Hematopoietic multipotent progenitor cell treated with erythropoietin and hydrocortisone succinate and interleukin-3 and kit ligand, for 6 days (in vitro differentiated cells): Measurements from ENCODE around the gene MYH14.
A peak's percentile ranks its signal among the peaks of the same experiment; 100 is the strongest.
"Not testable (repeated sequence)": the region's sequence is repeated elsewhere in the genome, so short reads cannot be mapped to it uniquely, and the experiment has no call there.

Experiments used
- DNase-seq: peaks from one replicate; pipeline ENCODE4 v3.0.0-alpha.2; 2015

Gene MYH14

GRCh38 chr19:50228153-50228552 lies 24.7 kb downstream of the MYH14 start:
- DNase-seq, result not testable (repeated sequence)

DNA sequence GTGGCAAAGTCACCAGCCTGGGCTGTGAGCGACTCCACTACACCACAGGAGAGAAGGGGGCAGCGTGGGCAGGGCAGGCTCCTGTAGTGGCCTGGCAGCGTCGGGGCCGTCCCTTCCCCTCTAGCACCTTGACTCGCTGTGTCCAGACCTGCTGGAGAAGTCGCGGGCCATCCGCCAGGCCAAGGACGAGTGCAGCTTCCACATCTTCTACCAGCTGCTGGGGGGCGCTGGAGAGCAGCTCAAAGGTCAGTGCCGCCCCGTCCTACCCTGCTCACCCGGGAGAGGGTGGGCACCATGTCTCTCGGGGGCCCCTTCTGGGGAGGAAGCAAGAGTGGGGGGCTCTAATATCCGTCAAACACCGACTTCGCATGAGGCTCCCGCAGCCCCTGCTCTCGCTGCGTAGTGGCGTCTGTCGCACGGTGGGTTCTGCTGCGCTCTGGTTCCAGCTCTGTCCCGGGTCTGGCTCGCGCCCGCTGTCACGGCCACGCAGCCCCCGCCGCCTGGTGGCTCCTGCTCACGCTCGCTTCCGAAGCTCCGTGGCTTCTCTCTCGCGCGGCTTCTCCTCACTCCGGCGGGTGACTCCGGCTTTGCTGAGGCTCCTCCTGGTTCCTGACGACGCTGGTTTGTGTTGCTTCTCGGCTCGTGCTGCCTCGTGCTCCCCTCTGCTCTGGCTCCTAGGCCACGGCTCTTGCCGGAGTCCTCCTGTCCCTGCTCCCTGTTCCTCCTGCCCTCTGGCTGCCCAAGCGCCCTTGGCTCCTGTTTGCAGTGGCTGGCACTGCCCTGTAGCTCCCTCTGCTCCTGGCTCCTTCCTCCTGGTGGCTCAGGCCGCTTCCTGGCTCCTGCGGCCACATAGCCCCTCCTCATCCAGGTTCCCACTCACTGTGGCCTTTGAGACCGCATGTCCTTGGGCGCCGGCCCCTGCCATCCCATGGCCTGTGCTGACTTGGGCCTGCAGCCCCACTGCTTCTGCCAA lies 27.2 kb downstream of the MYH14 start:
- DNase-seq, result no peak

DNA sequence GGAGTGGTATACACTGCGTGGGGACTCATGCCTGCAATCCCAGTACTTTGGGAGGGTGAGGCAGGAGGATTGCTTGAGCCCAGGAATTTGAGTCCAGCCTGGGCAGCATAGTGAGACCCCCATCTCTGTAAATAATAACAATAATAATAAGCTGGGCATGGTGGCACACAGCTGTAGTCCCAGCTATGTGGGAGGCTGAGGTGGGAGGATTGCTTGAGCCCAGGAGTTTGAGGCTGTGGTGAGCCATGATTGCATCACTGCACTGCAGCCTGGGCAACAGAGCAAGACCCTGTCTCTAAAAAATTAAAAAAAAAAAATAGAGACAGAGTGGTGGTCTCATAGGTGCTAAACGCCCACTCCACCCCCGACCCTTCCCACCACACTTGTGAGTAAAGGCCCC lies 28.0 kb downstream of the MYH14 start:
- DNase-seq, result not testable (repeated sequence)

- DNase-seq, result no peak
These were observed 28.4 kb downstream of the MYH14 start for GRCh38 chr19:50231821-50232220.

DNA sequence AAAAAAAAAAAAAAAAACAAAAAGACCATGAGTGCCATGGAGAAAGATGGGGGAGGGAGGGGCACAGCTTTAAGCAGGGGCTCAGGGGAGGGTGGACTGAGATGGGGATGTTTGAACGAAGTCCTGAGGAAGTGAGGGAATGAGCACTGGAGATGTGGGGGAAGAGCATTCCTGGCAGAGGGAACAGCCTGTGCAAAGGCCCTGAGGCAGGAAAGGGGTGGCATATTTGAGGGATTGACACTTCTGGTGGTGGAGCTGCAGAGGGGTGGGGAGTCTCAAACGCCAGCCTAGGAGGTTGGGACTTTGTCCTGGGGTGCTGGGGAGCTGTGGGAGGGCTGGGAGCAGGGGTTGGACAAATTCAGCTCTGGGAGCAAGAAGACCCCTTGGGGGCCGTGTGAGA lies 29.2 kb downstream of the MYH14 start:
- DNase-seq, result no peak

DNA sequence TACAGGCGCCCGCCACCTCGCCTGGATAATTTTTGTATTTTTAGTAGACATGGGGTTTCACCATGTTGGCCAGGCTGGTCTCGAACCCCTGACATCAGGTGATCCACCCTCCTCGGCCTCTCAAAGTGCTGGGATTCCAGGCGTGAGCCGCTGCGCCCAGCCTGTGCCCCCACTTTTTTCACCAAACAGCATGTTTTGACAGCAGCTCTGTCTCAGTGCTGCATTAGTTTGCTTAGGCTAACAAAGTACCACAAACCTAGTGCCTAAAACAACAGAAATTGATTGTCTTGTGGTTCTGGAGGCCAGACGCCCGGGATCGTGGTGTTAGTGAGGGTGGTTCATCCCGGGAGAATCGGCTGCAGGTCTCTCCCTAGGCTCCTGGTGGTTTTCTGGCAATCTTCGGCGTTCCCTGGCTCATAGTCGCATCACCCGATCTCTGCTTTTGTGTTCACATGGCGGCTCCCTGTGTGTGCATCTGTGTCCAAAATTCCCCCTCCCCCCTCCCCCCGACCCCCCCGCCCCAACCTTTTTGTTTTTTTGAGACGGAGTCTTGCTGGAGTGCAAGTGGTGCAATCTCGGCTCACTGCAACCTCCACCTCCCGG lies 30.0 kb downstream of the MYH14 start:
- no peak for DNase-seq

DNA sequence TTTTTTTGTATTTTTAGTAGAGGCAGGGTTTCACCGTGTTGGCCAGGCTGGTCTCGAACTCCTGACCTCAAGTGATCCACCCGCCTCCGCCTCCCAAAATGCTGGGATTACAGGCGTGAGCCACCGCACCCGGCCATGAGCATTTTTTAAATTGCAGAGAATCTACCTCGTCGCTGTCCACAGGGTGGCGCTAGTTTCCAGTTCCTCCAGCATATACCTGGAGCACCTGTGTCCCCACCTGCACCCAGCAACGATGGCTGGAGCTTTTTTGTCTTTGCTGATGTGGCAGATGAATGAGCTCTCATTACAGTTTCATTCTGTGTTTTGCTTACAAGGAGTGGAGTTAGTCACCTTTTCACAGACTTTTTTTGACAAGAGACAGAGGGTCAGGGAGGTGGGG lies 34.1 kb downstream of the MYH14 start:
- DNase-seq, result not testable (repeated sequence)

DNA sequence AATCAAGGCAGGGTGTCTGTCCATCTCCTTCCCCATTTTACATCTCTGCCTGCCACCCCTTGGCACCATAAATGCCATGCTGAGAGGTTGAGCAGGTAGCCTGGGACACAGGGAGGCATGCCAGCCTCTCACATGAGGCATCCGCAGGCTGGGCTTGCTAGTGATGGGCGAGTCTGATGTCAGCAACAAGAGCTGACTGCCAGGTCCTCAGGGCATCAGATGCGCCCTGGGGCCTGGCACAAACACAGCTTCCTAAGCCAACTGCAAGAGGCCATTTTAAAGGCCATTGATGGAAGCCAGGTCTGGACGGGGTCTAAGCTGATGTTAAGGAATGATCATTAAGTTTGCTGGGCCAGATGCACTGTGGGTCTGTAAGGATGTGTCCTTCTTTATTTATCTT lies 34.6 kb downstream of the MYH14 start:
- DNase-seq, result no peak

GRCh38 chr19:50239921-50240590 lies 36.6 kb downstream of the MYH14 start:
- no peak for DNase-seq

- no peak for DNase-seq
These were observed 39.2 kb downstream of the MYH14 start for GRCh38 chr19:50242581-50242980.

DNA sequence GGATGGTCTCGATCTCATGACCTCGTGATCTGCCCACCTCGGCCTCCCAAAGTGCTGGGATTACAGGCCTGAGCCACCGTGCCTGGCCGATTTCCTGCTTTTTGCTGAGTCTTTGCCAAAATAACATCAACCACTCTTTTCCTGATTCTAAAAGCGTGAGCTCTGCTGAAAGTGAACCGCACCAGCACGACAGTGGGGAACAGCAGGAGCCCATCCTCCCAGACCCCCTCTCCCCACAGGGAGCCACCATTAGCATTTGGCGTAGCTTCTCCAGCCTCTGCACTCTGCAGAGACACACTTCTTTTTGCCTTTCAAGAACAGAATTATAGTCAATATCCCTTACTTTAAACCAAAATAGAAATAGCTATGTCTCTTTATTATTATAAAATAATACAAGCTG lies 41.3 kb downstream of the MYH14 start:
- DNase-seq, result no peak

DNA sequence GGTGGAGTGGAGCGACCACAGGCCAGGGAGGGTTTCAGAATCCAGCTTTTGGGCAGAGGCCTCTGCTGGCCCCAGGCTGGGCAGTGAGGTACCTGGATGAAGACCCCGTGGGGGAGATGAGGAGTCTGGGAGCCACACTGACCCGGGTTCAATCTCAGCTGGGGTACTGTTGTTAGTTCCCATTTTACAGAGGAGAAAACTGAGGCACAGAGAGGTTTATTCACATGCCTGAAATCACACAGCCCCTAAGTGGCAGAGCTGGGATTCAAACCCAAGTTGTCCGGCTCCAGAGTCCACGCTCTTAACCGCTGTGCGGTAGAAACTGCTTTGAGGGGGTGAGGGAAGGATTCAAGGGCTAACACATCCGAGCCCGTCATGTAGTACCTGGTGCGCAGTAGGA lies 45.0 kb downstream of the MYH14 start:
- DNase-seq, result no peak

GRCh38 chr19:50248826-50249225 lies 45.4 kb downstream of the MYH14 start:
- no peak for DNase-seq

DNA sequence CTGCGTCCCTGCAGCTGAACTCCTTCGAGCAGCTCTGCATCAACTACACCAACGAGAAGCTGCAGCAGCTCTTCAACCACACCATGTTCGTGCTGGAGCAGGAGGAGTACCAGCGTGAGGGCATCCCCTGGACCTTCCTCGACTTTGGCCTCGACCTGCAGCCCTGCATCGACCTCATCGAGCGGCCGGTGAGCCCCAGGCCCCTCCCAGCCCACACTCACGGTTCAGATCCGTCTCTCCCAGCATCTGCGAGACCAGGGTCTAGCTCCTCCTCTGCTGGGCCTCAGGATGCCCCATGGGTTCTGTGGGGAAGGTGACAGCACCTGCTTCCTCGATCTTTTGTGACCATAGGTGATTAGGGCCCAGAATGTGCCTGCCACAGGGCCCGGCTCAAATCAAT lies 46.2 kb downstream of the MYH14 start:
- DNase-seq, result no peak

DNA sequence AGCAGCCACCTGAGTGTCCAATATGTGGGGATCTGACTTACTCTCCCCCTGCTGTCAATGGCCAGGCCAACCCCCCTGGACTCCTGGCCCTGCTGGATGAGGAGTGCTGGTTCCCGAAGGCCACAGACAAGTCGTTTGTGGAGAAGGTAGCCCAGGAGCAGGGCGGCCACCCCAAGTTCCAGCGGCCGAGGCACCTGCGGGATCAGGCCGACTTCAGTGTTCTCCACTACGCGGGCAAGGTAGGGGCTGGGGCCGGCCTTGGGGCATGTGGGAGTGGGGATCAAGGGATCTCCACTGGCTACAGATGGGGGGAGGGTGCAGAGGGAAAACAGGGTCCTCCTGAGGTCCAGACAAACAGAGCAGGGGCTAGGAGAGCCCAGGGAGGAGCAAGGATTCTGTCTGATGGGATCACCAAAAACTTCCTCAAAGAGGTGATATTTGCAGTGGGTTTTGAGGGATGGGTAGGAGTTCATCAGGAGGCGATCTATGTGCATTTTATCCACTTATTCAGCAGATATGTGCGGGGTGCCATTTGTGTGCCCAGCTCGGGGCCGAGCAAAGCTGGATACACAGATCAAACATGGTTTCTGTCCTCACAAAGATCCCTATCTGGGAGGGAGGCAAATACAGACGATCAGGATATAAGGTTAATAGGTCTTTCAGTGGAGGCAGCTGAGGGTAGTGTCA lies 47.2 kb downstream of the MYH14 start:
- DNase-seq, result no peak

DNA sequence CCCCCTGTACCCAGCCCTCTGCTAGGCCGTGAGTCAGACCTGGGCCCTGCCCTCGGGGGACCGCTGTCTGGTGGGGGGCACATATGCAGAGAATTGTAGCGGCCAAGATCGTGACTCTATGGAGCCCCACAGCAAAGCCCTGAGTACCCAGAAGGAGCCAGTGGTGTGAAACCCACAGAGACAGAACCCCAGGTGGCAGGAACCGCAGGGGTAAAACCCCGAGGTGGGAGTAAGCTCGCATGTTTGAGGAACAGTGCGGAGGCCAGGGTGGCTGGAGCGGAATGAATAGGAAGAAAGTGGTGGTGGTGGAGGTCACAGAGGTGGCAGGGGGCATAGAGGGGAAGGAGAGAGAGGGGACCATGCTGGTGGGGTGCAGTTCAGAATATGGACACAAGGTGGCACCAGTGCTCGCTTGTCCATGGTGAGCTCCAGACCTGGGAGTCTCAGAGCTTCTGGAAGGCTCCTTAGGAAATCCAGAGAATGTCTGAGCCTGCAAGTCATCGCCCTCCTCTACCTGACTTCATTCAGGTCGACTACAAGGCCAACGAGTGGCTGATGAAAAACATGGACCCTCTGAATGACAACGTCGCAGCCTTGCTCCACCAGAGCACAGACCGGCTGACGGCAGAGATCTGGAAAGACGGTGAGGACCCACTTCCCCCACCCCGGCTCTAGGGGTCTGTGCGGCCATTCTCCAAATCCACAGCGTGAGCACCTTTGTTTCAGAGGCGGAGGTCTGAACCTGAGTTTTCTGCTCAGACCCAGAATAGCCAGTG lies 48.9 kb downstream of the MYH14 start:
- peak; percentile 28 for DNase-seq

GRCh38 chr19:50252887-50253268 lies 49.5 kb downstream of the MYH14 start:
- no peak for DNase-seq

DNA sequence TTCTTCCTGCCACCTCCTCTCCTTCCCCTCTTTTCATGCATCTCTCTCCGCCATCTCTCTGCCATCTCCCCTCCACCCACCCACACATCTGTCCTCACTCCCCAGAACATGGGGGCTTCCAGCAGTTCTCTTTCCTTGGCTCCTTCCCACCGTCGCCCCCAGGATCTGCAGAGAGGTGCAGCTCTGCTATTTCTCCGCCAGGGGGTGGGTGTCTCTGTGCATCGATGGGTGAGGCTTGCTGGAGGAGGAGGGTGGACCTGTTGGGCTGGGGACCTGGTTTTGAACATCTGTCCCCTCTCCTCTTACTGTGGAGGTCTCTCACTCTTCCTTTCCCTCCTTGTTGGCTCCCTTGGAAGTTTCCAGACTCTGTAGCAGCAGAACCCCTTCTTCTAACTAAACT lies 51.7 kb downstream of the MYH14 start:
- DNase-seq, result no peak

DNA sequence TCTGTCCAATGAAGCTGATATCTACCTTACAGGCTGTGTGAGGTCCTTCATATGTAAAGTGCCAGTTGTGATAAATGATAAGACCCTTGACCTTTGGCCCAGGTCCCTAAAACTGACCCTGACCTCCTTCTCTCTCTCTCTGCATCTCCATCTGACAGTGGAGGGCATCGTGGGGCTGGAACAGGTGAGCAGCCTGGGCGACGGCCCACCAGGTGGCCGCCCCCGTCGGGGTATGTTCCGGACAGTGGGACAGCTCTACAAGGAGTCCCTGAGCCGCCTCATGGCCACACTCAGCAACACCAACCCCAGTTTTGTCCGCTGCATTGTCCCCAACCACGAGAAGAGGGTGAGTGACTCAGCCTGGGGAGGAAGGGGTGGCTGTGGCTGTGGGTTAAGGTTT lies 53.7 kb downstream of the MYH14 start:
- no peak for DNase-seq

- peak; percentile 7 for DNase-seq
These were observed 55.5 kb downstream of the MYH14 start for GRCh38 chr19:50258918-50259372.

GRCh38 chr19:50261446-50261970 lies 58.1 kb downstream of the MYH14 start:
- DNase-seq, result no peak

DNA sequence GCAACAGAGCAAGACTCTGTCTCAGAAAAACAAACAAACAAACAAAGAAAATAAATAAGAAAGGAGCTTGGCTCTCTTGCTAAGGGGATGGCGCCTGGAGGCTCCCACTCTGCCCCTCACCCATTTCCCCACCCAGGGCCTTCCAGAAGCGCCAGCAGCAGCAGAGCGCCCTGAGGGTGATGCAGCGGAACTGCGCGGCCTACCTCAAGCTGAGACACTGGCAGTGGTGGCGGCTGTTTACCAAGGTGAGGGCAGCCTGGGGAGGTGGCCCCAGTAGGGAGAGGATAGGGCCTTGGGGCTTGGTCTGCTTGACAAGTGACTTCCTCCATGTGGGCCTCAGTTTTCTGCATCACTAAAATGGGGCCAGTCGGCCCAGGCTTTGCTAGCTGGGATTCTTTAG lies 59.8 kb downstream of the MYH14 start:
- no peak for DNase-seq
